ENCODE measurements around the gene LRRC8E. TPM values are rescaled to one million over a fixed set of nuclear protein-coding genes. Genes with fewer than 3 reads are reported as not detected.

LRRC8E gene
- total RNA-seq = 4.3 to 5.2 TPM (median 4.9 TPM) in 3 replicates

- TF ChIP-seq CTCF (IDR thresholded peaks at IDR 0.05; ENCODE audit: unreplicated experiment) = no peak
- DNase-seq (ENCODE audit: low spot score in 2 of 2, unreplicated experiment in 2 of 2) = peak in 1 of 2 experiments; percentile 73
- Mint-ChIP-seq H3K27me3 (ENCODE audit: low read depth) (peaks cover 5% of the 10 kb centered on the region), H3K27ac (no peak within 1 kb of the TSS), H3K36me3 (no peaks in the 10 kb centered on the region), H3K4me1 (peaks cover 3% of the 10 kb centered on the region), H3K9me3 (no peaks in the 10 kb centered on the region), H3K4me3 (peak within 1 kb of the TSS; percentile 54)
These were observed at the start of gene LRRC8E for GRCh38 chr19:7888145-7888825. LRRC8E (plus strand) TSS chr19:7888510; CDS start chr19:7895604, 7,094 bp downstream.

GRCh38 chr19:7839476-7839875, 48.8 kb upstream of the LRRC8E start:
- Mint-ChIP-seq H3K4me1 (peaks cover 2% of the 10 kb centered on the region), H3K4me3 (no peak overlapping the region), H3K27ac (no peak overlapping the region), H3K36me3 (no peaks in the 10 kb centered on the region), H3K27me3 (ENCODE audit: low read depth) (no peaks in the 10 kb centered on the region), H3K9me3 (no peaks in the 10 kb centered on the region)
- no peak for TF ChIP-seq CTCF (IDR thresholded peaks at IDR 0.05; ENCODE audit: unreplicated experiment)
- DNase-seq (ENCODE audit: low spot score in 2 of 2, unreplicated experiment in 2 of 2) = no peak

GRCh38 chr19:7840629-7841028, 47.7 kb upstream of the LRRC8E start:
- no peak for DNase-seq (ENCODE audit: low spot score in 2 of 2, unreplicated experiment in 2 of 2)
- H3K27me3 Mint-ChIP-seq (ENCODE audit: low read depth) = no peaks in the 10 kb centered on the region
- H3K36me3 Mint-ChIP-seq = no peaks in the 10 kb centered on the region
- no peaks in the 10 kb centered on the region for H3K9me3 Mint-ChIP-seq
- H3K4me3 Mint-ChIP-seq = no peak overlapping the region
- H3K4me1 Mint-ChIP-seq = peaks cover 2% of the 10 kb centered on the region
- H3K27ac Mint-ChIP-seq = no peak overlapping the region
- TF ChIP-seq CTCF (IDR thresholded peaks at IDR 0.05; ENCODE audit: unreplicated experiment) = no peak

- DNase-seq (ENCODE audit: low spot score in 2 of 2, unreplicated experiment in 2 of 2) = no peak
- Mint-ChIP-seq H3K9me3 (no peaks in the 10 kb centered on the region), H3K27me3 (ENCODE audit: low read depth) (no peaks in the 10 kb centered on the region), H3K4me1 (peaks cover 2% of the 10 kb centered on the region), H3K36me3 (no peaks in the 10 kb centered on the region), H3K27ac (no peak overlapping the region), H3K4me3 (no peak overlapping the region)
- no peak for TF ChIP-seq CTCF (IDR thresholded peaks at IDR 0.05; ENCODE audit: unreplicated experiment)
These were observed 46.3 kb upstream of the LRRC8E start for GRCh38 chr19:7841751-7842660.

- Mint-ChIP-seq H3K36me3 (no peaks in the 10 kb centered on the region), H3K27ac (no peak overlapping the region), H3K4me1 (peaks cover 2% of the 10 kb centered on the region), H3K27me3 (ENCODE audit: low read depth) (no peaks in the 10 kb centered on the region), H3K4me3 (no peak overlapping the region), H3K9me3 (no peaks in the 10 kb centered on the region)
- no peak for DNase-seq (ENCODE audit: low spot score in 2 of 2, unreplicated experiment in 2 of 2)
- no peak for TF ChIP-seq CTCF (IDR thresholded peaks at IDR 0.05; ENCODE audit: unreplicated experiment)
These were observed 45.5 kb upstream of the LRRC8E start for GRCh38 chr19:7842661-7843294.

Data from mesothelial cell of epicardium (in vitro differentiated cells).